Skin of body (tissue), 2 donors: ENCODE results near the gene TRIM26. TPM values are rescaled to one million over a fixed set of nuclear protein-coding genes. Genes with fewer than 3 reads are reported as not detected.
"Not testable (repeated sequence)": the region's sequence is repeated elsewhere in the genome, so short reads cannot be mapped to it uniquely, and the experiment has no call there.

Experiments used
- DNase-seq: peaks from one replicate; lab custom pipeline; 2025; lab: John Stamatoyannopoulos, UW
- total RNA-seq: library from RNA; depleted of rRNA; stranded (reverse); fragments of >200 nt; gene quantifications from one replicate; pipeline ENCODE4 v1.2.3, GENCODE V29; 2014

The TRIM26 gene
- total RNA-seq, 1 donor from 2014 or later, result 18.9 TPM

GRCh38 chr6:30171677-30172471, 41.3 kb downstream of the TRIM26 start:
- no peak for DNase-seq

- DNase-seq, result peak; percentile 14
Observed at GRCh38 chr6:30169658-30170614, 43.3 kb downstream of the TRIM26 start.

GRCh38 chr6:30168741-30169140, 44.5 kb downstream of the TRIM26 start:
- DNase-seq, result no peak

- DNase-seq, result no peak
Observed at GRCh38 chr6:30167101-30167500, 46.1 kb downstream of the TRIM26 start.

GRCh38 chr6:30165238-30165637, 48.0 kb downstream of the TRIM26 start:
- not testable (repeated sequence) for DNase-seq

GRCh38 chr6:30164714-30165113, 48.5 kb downstream of the TRIM26 start:
- no peak for DNase-seq

- DNase-seq, result no peak
Observed at GRCh38 chr6:30163918-30164654, 49.1 kb downstream of the TRIM26 start.

GRCh38 chr6:30163090-30163917, 49.9 kb downstream of the TRIM26 start, which contains the start of gene TRIM15:
Gene TRIM15, plus strand, starts transcription at chr6:30163546. Its CDS starts 139 bp downstream, at chr6:30163685.
- no peak for DNase-seq

GRCh38 chr6:30162265-30163089, 50.7 kb downstream of the TRIM26 start:
- no peak for DNase-seq

GRCh38 chr6:30160785-30161531, 52.2 kb downstream of the TRIM26 start, which contains the start of gene TRIM10:
Gene TRIM10, minus strand, starts transcription at chr6:30161211. Its CDS starts 353 bp downstream, at chr6:30160858.
- no peak for DNase-seq

- no peak for DNase-seq
Observed at GRCh38 chr6:30160008-30160784, 53.0 kb downstream of the TRIM26 start.

- DNase-seq, result no peak
Observed at GRCh38 chr6:30158475-30159040, 54.6 kb downstream of the TRIM26 start.

- DNase-seq, result no peak
Observed at GRCh38 chr6:30157999-30158398, 55.2 kb downstream of the TRIM26 start.

GRCh38 chr6:30157581-30157980, 55.6 kb downstream of the TRIM26 start:
- no peak for DNase-seq

- no peak for DNase-seq
Observed at GRCh38 chr6:30156774-30157173, 56.4 kb downstream of the TRIM26 start.

- no peak for DNase-seq
Observed at GRCh38 chr6:30156262-30156599, 57.0 kb downstream of the TRIM26 start.

GRCh38 chr6:30155520-30156261, 57.5 kb downstream of the TRIM26 start:
- DNase-seq, result no peak
